Neural crest cell (in vitro differentiated cells): ENCODE results near the gene OLIG3. TPM values are rescaled to one million over a fixed set of nuclear protein-coding genes. Genes with fewer than 3 reads are reported as not detected.

Experiments
- DNase-seq: peaks from one replicate; pipeline ENCODE4 v3.0.0; 2021; ENCODE audit warnings: low read depth, mixed read lengths, low spot score
- H3K27ac Mint-ChIP-seq: one replicate; pipeline ENCODE4 v1.8.0; 2021; ENCODE audit warnings: mild to moderate bottlenecking, mixed read lengths; ENCODE audit not compliant: unreplicated experiment
- H3K27me3 Mint-ChIP-seq: 2 replicates; pipeline ENCODE4 v1.8.0; 2021; ENCODE audit warnings: low read depth, mild to moderate bottlenecking, mixed read lengths
- H3K36me3 Mint-ChIP-seq: 2 replicates; pipeline ENCODE4 v1.8.0; 2021; ENCODE audit warnings: low read depth, mild to moderate bottlenecking, mixed read lengths
- H3K4me1 Mint-ChIP-seq: 2 replicates; pipeline ENCODE4 v1.8.0; 2021; ENCODE audit warnings: mixed read lengths
- H3K4me3 Mint-ChIP-seq: one replicate; pipeline ENCODE4 v1.8.0; 2021; ENCODE audit warnings: mild to moderate bottlenecking, mixed read lengths
- H3K9me3 Mint-ChIP-seq: 2 replicates; pipeline ENCODE4 v1.8.0; 2021; ENCODE audit warnings: mixed read lengths
- CTCF ChIP-seq: fragments of 200-600 bp; sonication (generic); conservative IDR thresholded peaks from 2 replicates; pipeline ENCODE4 v1.5.0; 2021; ENCODE audit warnings: antibody characterized with exemption, mild to moderate bottlenecking
- total RNA-seq: library from RNA; stranded (reverse); gene quantifications from 2 replicates; pipeline ENCODE4 v1.2.1, GENCODE V29; 2021

Gene OLIG3
- total RNA-seq, 1 donor from 2014 or later, result 0.63 TPM

- H3K27ac Mint-ChIP-seq, result peak overlapping the region; percentile 37
- peaks cover 3% of the 10 kb centered on the region for H3K36me3 Mint-ChIP-seq
- no peak for DNase-seq
- H3K9me3 Mint-ChIP-seq, result peaks cover 5% of the 10 kb centered on the region
- no peak overlapping the region for H3K4me3 Mint-ChIP-seq
- no peak for TF ChIP-seq CTCF
- peaks cover 14% of the 10 kb centered on the region for H3K27me3 Mint-ChIP-seq
- H3K4me1 Mint-ChIP-seq, result no peaks in the 10 kb centered on the region
Measured at GRCh38 chr6:137531376-137532092, 37.3 kb upstream of the OLIG3 start.

- no peak for TF ChIP-seq CTCF
- Mint-ChIP-seq H3K4me3 (no peak overlapping the region), H3K27me3 (peaks cover 19% of the 10 kb centered on the region), H3K36me3 (peaks cover 3% of the 10 kb centered on the region), H3K9me3 (peaks cover 5% of the 10 kb centered on the region), H3K4me1 (no peaks in the 10 kb centered on the region), H3K27ac (no peak overlapping the region)
- no peak for DNase-seq
Measured at GRCh38 chr6:137530404-137530803, 36.2 kb upstream of the OLIG3 start.

GRCh38 chr6:137522831-137523230 is 28.6 kb upstream of the OLIG3 start:
- H3K36me3 Mint-ChIP-seq, result no peaks in the 10 kb centered on the region
- peaks cover 5% of the 10 kb centered on the region for H3K4me1 Mint-ChIP-seq
- H3K27ac Mint-ChIP-seq, result no peak overlapping the region

GRCh38 chr6:137522198-137522798 is 28.1 kb upstream of the OLIG3 start:
- DNase-seq, result no peak
- Mint-ChIP-seq H3K27me3 (peaks cover 66% of the 10 kb centered on the region), H3K4me3 (no peak overlapping the region), H3K36me3 (no peaks in the 10 kb centered on the region), H3K4me1 (peaks cover 5% of the 10 kb centered on the region), H3K9me3 (peaks cover 4% of the 10 kb centered on the region), H3K27ac (no peak overlapping the region)
- no peak for TF ChIP-seq CTCF

More at GRCh38 chr6:137522831-137523230, 28.6 kb upstream of the OLIG3 start:
- TF ChIP-seq CTCF, result no peak
- Mint-ChIP-seq H3K4me3 (no peak overlapping the region), H3K27me3 (peaks cover 61% of the 10 kb centered on the region), H3K9me3 (peaks cover 4% of the 10 kb centered on the region)
- no peak for DNase-seq

- Mint-ChIP-seq H3K4me1 (peaks cover 5% of the 10 kb centered on the region), H3K4me3 (no peak overlapping the region), H3K27ac (no peak overlapping the region), H3K36me3 (no peaks in the 10 kb centered on the region), H3K9me3 (peaks cover 4% of the 10 kb centered on the region), H3K27me3 (peaks cover 78% of the 10 kb centered on the region)
- TF ChIP-seq CTCF, result no peak
- no peak for DNase-seq
Measured at GRCh38 chr6:137520520-137520919, 26.3 kb upstream of the OLIG3 start.
